Middle frontal gyrus (tissue), 1 donor: ENCODE data around the gene ZNF791.
A peak's percentile ranks its signal among the peaks of the same experiment; 100 is the strongest.
"Not testable (repeated sequence)": the region's sequence is repeated elsewhere in the genome, so short reads cannot be mapped to it uniquely, and the experiment has no call there.

Experiments used
- DNase-seq: peaks from one replicate; pipeline ENCODE4 v3.0.0-alpha.2; 2015; ENCODE audit warnings: low spot score; ENCODE audit errors: extremely low spot score

ZNF791 gene

DNA sequence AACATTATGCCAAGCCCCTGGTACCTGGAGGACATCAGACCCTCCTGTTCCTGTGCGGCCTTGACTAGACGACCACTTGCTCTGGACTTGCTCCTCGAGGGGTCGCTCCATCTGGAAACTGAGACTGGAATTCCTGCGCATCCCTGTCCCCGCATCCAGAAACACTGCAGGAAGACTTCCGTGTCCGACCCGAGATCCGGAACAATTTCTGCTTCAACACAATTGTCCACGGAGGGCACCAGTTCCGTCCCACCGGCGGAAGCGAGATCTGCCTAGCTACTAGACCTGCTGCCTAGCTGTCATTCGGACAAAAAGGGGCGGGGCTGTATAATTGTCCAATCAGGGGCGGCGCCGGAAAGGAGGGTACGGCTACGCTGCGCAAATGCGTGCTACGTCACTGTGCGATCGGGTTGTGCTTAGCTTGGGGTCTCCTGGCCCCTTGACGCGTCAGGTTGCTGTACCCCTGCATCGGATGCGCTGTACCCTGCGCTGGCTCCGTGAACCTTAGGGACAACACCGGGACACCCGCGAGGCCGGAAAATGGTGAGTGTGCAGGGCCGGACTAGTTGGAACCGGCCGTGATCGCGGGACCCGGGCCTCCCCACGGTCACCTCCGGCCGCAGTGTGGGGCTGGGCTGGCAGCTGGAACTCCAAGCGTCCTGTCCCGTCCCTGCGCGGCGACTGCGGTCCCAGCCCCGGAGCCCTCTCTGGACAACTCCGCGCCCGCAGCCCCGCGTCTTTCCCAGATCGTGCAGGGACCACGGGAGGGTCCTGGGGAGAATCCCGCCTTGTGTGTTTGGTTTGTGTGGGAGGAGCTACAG lies at the start of gene ZNF791, which contains the start of gene ZNF490:
TSS of gene ZNF791 (plus strand) at position 381 of the 821 bp plus-strand sequence. CDS start at position 541, 160 bp downstream.
TSS of gene ZNF490 (minus strand) at position 274 of the 821 bp plus-strand sequence. CDS start at position 141, 133 bp downstream.
- DNase-seq: peak; percentile 95

DNA sequence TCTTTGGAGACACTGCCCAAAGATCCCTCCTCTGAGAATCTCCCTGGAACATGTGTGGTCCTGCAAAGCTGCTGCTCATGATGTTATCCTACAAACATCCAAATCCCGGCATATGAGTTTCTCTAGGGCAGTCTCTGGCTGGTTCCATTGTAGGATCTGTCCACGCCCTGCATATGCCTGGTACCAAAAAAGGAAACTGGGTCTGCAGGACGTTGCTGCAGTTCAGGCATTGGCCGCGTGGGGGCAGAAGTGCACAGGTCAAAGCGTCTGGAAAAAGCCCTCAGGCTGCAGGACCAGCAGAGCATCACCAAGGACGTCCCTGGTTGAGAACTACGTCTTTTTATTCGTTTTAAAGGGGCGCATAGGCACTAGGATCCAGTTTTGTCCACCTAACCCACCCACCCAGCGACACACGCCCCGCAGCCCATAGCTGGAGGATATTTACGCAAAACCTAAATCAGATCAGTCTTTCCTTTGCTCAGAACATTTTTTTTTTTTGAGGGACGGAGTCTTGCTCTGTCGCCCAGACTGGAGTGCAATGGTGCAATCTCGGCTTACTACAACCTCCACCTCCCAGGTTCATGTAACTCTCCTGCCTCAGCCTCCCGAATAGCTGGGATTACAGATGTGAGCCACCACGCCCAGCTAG lies 46.6 kb upstream of the ZNF791 start:
- peak; percentile 78 for DNase-seq

DNA sequence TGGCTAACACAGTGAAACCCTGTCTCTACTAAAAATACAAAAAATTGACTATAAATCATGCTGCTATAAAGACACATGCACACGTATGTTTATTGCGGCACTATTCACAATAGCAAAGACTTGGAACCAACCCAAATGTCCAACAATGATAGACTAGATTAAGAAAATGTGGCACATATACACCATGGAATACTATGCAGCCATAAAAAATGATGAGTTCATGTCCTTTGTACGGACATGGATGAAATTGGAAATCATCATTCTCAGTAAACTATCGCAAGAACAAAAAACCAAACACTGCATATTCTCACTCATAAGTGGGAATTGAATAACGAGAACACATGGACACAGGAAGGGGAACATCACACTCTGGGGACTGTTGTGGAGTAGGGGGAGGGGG lies 44.3 kb upstream of the ZNF791 start:
- not testable (repeated sequence) for DNase-seq

DNA sequence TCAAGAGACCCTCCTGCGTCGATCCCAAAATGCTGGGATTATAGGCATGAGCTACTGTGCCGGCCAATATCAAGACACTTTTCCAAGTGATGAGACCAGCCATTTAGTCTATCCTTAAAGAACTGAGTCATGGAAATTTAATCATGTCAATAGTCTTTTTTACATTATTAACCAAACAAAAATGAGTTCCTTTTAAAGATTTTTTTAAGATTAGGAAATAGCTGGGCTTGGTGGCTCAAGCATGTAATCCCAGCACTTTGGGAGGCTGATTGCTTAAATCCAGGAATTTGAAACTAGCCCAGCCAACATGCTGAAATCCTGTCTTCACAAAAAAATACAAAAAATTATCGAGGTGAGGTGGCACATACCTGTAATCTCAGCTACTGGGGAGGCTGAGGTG lies 42.8 kb upstream of the ZNF791 start:
- DNase-seq: no peak

DNA sequence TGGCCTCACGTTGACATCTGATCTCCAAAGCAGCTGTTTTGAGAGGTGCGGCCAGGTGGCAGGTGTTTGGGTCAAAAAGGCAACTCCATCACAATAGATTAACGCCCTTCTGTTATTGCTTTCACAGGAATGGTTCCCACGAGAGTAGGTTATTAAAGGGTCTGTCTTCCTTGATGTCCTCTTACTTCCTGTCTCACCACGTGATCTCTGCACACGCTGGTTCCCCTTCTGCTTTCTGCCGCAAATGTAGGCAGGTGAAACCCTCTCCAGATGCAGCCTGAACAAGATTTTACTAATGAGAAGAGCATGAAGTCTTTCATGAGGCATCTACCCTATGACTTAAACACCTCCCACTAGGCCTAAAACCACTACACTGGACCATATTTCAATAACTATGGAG lies 36.7 kb upstream of the ZNF791 start:
- no peak for DNase-seq

DNA sequence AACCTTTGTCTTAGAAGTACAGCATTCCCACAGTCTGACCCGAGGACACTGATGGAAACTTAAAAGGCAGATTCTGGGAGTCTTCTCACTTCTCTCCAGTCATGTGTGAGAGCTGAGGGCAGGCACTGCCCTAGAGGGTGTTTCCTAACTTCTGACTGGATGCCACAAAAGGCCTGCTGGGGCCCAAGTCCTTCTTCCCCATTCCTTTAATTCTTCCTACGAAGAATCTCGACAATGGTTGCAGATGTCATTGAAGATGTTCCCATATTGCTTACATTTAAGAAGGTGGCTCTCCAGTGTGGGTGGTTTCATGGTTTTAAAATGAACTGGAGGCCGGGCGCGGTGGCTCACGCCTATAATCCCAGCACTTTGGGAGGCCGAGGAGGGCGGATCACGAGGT lies 32.1 kb upstream of the ZNF791 start:
- DNase-seq: no peak

DNA sequence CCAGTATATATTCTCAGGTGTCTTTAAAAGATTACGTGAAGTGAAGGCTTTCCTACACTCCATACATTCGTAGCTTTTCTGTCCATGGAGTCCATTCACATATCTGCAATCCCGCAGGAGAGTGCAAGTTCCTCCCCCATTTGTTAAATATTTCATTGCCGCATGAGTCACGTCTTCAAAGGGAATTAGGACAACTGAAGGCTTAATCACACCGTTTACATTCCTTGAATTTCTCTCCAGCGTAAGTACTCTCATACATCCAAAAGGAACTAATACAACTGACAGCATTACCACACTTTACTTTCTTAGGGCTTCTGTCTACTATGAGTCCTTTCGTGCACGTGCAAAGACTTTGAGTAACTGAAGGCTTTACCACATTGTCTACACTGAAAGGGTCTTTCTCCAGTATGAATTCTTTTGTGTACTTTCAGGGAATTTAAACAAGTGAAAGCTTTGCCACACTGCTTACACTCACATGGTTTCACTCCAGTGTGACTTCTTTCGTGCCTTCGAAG lies 30.5 kb upstream of the ZNF791 start:
- no peak for DNase-seq

DNA sequence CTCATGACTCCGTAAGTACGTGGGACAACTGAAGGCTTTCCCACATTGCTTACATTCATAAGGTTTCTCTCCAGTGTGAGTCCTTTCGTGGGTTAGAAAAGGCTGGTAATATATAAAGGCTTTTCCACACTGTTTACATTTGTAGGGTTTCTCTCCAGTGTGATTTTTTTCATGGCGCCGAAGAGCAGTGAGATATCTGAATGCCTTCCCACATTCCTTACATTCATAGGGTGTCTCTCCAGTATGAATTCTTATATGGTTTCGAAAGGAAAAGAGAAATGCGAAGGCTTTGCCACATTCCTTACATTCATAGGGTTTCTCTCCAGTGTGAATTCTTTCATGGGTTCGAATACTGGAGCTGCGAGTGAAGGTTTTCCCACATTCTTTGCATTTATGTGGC lies 29.6 kb upstream of the ZNF791 start:
- DNase-seq: no peak

DNA sequence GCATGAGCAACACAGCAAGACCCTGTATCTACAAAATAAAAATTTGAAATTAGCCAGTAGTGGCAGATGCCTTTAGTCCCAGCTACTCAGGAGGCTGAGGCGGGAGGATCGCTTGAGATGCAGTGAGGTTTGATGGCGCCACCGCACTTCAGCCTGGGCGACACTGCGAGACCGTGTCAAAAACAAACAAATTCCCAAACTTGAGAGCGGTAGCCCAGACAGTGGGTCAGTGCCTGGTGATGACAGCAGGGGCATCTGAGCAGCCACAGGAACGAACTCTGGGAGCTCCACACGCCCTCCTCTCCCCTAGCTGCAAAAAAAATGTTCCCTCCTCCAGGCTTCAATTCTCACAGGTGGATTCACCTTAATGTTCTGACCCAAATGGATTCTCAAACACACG lies 14.2 kb upstream of the ZNF791 start:
- no peak for DNase-seq

DNA sequence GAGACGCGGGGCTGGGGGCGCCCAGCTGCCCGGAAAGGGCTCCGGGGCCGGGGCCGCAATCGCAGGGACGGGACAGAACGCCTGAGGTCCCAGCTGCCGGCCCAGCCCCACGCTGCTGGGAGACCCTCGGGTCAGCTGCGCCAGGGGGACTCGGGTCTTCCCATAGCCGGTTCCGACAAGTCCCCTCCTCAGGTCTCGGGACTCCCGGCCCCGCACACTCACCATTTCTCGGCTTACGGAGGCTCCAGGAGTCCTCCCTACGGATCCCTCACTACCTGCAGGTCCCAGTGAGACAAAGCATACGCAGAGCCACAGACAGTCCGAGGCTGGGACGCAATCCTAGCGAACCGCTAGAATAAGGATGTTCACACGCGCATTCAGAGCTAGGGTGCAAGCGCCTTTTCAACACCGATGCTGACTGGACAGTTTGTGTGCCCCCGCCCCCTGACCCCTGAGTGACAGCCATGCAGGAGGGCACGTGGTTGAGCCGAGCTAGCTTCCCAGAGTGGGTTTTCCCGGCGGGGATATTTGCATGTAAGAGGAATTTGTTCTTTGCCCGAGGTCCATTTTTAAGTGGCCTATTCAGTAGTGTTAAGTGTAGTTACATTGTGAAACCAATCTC lies 13.7 kb upstream of the ZNF791 start:
- DNase-seq: no peak

DNA sequence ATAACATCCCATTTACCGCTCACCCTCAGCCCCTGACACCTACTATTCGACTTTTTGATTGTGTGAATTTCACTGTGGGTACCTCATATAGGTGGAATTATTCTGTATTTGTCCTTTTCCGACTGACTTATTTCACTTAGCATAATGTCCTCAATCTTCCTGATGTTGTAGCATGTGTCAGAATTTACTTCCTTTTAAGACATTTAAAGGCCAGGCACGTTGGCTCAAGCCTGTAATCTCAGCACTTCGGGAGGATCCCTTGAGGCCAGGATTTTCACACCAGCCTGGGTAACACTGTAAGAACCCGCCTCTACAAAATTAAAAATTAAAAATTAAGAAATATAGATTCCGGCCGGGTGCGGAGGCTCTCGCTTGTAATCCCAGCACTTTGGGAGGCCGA lies 13.1 kb upstream of the ZNF791 start:
- DNase-seq: no peak

DNA sequence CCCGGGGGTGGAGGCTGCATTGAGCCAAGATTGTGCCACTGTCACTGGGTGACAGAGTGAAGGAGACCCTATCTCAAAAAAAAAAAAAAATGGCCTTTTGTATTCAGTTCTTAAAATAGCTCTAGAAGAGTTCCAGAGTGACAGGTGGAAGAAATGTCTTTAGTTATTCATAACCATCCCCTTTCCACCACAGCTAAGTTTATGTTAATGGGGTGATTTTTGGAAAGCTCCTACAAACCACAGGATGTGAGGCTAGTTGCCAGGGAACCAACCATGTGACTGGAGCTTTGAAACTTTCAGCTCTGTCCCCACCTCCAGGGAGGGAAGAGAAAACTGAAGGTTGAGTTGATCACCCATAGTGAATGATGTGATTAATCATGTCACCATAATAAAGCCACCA lies 7.0 kb upstream of the ZNF791 start:
- DNase-seq: no peak

DNA sequence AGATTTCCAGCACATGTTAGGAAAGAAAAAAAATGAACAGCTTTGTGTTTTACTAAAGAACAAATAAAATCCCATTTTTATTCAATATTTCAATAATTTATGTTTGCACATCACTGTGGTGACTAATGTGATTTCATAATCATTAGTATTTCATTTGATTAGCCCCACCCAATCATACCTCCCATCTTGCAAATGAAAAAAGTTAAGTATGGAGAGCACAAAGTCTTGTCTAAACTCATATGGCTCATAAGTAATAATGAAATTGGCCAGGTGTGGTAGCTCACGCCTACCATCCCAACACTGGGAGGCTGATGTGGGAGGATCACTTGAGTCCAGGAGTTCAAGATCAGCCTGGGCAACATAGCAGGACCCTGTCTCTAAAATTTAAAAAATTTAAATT lies 3.9 kb upstream of the ZNF791 start:
- DNase-seq: no peak

DNA sequence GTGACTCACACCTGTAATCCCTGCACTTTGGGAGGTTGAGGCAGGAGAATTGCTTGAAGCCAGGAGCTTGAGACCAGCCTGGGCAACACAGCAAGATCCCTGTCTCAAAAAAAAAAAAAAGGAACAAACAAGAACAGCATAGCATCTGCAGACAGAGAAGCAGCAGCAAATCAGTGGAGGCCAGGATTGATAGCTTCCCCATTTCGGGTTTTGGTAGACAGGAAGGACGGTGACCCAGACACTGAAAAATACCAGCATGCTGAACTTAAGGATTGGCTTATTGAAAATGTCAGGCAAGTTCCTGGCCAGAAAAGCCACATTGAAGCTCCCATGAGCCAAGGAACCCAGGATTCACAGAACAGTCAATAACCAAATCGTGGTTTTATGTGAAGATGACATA lies 3.1 kb upstream of the ZNF791 start:
- DNase-seq: no peak

DNA sequence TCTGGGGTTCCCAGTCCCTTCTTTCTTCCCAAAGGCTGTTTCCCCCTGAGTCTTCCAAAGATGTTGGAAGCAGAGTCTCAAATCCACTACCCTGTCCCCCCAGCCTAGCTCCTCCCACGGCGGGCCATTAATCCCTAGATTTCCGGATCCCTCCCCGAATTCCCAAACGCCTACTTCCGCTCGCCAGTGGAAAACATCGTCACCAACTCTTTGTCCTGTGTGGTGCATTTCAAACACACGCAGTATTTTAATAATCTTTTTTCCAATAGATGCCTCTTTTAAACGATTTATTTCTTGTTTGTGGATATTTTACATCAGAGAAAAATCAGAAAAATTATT lies 610 bp downstream of the ZNF791 start:
- no peak for DNase-seq

DNA sequence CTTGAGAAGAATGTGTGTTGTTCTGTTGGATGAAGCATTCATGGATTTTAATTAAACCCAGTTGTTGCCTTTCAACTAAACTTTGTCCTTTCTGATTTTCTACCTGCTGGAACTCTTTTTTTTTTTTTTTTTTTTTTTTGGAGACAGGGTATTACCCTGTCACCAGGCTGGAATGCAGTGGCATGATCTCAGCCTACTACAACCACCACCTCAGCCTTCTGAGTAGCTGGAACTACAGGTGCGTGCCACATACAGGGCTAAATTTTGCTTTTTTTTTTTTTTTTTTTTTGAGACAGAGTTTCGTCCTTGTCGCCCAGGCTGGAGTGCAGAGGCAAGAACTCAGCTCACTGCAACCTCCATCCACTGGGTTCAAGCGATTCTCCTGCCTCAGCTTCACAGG lies 6.9 kb downstream of the ZNF791 start:
- no peak for DNase-seq

DNA sequence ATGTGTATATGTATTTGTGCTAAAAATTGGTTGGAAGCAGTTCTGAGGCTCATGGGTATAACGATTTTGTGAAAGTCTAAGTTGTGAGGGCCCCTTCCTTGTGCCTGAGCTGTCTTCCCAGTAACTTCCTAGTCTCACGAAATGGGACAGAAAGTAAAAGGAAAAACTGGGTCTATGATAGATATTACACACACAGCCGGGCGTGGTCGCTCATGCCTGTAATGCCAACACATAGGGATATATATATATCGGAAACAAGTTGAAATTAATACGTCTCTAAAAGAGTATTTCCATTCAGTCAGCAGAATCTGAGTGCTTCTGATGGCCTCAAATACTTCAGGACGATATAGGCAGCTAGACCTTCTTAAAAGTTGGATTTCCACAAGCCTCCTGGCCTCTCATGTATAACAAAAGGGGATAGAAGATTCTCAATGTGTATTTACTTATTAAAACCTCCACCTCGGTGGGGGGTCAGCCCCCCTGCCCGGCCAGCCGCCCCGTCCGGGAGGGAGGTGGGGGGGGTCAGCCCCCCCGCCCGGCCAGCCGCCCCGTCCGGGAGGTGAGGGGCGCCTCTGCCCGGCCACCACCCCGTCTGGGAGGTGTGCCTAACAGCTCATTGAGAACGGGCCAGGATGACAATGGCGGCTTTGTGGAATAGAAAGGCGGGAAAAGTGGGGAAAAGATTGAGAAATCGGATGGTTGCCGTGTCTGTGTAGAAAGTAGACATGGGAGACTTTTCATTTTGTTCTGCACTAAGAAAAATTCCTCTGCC lies 10.7 kb downstream of the ZNF791 start:
- DNase-seq: not testable (repeated sequence)

DNA sequence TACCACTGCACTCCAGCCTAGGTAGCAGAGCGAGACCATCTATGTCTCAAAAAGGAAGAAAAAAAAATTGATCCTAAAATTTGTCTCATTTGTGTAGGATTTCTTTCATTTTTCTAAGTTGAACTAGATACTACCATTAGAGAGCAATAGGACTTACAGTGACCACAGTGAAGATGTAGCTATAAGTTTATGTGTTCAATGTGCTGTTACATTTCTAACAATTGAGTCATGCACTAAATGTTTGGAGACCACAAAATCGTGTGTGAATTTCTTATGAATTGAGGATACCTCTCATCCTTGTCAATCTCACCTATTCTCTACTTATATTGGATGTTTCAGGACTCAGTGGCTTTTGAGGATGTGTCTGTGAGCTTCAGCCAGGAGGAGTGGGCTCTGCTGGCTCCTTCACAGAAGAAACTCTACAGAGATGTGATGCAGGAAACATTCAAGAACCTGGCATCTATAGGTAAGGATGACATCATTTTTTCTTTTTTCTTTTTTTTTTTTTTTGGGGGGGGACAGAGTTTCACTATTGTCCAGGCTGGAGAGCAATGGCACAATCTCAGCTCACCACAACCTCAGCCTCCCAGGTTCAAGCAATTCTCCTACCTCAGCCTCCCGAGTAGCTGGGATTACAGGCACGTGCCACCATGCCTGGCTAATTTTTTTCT lies 12.8 kb downstream of the ZNF791 start:
- DNase-seq: no peak

DNA sequence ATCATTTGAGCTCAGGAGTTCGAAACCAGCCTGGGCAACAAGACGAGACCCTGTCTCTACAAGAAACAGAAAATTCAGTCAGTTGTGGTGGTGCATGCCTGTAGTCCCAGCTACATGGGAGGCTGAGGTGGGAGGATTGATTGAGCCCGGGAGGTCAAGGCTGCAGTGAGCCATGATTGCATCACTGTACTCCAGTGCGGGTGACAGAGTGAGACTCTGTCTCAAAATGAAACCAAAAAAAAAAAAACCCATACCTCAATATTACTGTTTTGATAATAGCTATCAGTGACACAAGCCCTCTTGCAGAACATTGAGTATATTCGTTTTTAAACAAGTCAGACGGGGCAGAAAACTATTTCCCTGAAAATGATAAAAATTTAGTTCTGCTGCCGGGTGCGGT lies 16.2 kb downstream of the ZNF791 start:
- no peak for DNase-seq

DNA sequence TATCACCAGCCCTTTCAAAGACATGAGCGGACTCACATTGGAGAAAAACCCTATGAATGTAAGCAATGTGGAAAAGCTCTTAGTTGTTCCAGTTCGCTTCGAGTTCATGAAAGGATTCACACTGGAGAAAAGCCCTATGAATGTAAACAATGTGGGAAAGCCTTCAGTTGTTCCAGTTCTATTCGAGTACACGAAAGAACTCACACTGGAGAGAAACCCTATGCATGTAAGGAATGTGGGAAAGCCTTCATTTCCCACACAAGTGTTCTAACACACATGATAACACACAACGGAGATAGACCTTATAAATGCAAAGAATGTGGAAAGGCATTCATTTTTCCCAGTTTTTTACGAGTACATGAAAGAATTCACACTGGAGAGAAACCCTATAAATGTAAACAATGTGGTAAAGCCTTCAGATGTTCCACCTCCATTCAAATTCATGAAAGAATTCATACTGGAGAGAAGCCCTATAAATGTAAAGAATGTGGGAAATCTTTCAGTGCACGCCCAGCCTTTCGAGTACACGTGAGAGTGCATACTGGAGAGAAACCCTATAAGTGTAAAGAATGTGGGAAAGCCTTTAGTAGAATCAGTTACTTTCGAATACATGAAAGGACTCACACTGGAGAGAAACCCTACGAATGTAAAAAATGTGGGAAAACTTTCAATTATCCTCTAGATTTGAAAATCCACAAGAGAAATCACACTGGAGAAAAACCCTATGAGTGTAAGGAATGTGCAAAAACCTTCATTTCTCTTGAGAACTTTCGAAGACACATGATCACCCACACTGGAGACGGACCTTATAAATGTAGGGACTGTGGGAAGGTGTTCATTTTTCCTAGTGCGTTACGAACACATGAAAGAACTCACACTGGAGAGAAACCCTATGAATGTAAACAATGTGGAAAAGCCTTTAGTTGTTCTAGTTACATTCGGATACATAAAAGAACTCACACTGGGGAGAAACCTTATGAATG lies 17.6 kb downstream of the ZNF791 start:
- no peak for DNase-seq
